Measurements from ENCODE around the gene THSD7B.

- TF ChIP-seq GATA2 (IDR thresholded peaks at IDR 0.05; ENCODE audit: low read depth, low read length) (no peak), GATA3 (IDR thresholded peaks at IDR 0.05; ENCODE audit: low read depth, low read length) (no peak)
Measured at GRCh38 chr2:137507237-137507636, 741.9 kb downstream of the THSD7B start.
